ENCODE measurements around the gene ATE1.

The ATE1 gene

DNA sequence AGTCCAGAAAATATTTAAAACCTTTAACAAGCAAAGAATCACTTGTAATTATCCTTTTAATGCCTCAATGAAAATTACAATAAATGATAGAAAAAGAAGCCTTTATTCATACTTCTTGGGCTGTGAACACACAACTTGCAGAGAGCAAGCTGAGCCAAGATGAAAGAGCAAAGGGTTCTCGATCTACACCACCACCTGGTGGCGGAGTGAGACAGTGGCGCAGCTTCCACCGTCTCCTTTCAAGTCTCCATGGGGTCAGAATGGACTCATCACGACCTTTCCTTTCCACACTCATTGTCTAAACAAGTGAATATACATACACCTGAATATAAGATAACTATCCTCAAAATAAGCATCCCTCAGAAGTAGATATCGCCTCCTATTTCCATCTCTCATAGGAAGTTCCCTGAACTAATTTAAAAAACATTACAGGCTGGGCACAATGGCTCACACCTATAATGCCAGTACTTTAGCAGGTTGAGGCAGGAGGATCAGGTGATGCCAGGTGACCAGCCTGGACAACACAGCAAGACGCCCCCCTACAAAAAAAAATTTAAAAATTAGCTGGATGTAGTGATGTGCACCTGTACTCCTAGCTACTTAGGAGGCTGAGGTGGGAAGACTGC lies 40.7 kb downstream of the ATE1 start:
- ATAC-seq = peak; percentile 93
- TF ChIP-seq, protein P1, sequence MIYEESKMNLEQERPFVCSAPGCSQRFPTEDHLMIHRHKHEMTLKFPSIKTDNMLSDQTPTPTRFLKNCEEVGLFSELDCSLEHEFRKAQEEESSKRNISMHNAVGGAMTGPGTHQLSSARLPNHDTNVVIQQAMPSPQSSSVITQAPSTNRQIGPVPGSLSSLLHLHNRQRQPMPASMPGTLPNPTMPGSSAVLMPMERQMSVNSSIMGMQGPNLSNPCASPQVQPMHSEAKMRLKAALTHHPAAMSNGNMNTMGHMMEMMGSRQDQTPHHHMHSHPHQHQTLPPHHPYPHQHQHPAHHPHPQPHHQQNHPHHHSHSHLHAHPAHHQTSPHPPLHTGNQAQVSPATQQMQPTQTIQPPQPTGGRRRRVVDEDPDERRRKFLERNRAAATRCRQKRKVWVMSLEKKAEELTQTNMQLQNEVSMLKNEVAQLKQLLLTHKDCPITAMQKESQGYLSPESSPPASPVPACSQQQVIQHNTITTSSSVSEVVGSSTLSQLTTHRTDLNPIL (CRISPR knock-in tag; IDR thresholded peaks at IDR 0.05; ENCODE audit: low read depth) = no peak
- TF ChIP-seq OSR1 (CRISPR knock-in tag; IDR thresholded peaks at IDR 0.05) = no peak
- no peak for TF ChIP-seq TCF4 (CRISPR knock-in tag; IDR thresholded peaks at IDR 0.05; ENCODE audit: borderline replicate concordance)

DNA sequence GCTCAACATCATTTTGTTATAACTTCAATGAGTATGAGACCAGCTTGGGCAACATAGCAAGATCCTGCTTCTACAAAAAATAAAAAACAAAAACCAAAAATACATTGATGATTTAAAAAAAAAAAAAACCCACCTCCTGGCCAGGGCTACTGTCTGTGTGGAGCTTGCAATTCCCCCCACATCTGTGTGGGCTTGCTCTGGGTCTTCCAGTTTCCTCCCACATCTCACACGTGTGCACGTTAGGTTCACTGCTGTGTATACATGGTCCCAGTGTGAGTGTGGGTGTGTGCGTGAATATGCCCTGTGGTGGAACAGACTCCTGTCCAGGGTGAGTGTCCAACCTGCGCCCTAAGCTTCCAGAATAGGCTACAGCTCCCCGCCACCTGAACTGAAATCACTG lies 41.6 kb downstream of the ATE1 start:
- no peak for ATAC-seq
- TF ChIP-seq ZNF565 (CRISPR knock-in tag; conservative IDR thresholded peaks at IDR 0.05; ENCODE audit: low read depth) (no peak), ZNF70 (CRISPR knock-in tag; IDR thresholded peaks at IDR 0.05) (no peak), CSDC2 (CRISPR knock-in tag; IDR thresholded peaks at IDR 0.05) (no peak), ESRRG (CRISPR knock-in tag; IDR thresholded peaks at IDR 0.05) (no peak), ISL1 (CRISPR knock-in tag; IDR thresholded peaks at IDR 0.05) (no peak), TCF4 (CRISPR knock-in tag; IDR thresholded peaks at IDR 0.05; ENCODE audit: borderline replicate concordance) (no peak), ZC3H10 (CRISPR knock-in tag; IDR thresholded peaks at IDR 0.05) (no peak), ARNTL (CRISPR knock-in tag; IDR thresholded peaks at IDR 0.05; ENCODE audit: borderline replicate concordance, low read depth) (no peak), ZFP30 (CRISPR knock-in tag; IDR thresholded peaks at IDR 0.05) (no peak), ZNF8 (CRISPR knock-in tag; IDR thresholded peaks at IDR 0.05) (no peak), GLIS3 (CRISPR knock-in tag; IDR thresholded peaks at IDR 0.05) (no peak), OSR1 (CRISPR knock-in tag; IDR thresholded peaks at IDR 0.05) (no peak), PPARA (CRISPR knock-in tag; IDR thresholded peaks at IDR 0.05; ENCODE audit: borderline replicate concordance) (no peak), ZFP3 (CRISPR knock-in tag; IDR thresholded peaks at IDR 0.05) (no peak)
- TF ChIP-seq, protein P2, sequence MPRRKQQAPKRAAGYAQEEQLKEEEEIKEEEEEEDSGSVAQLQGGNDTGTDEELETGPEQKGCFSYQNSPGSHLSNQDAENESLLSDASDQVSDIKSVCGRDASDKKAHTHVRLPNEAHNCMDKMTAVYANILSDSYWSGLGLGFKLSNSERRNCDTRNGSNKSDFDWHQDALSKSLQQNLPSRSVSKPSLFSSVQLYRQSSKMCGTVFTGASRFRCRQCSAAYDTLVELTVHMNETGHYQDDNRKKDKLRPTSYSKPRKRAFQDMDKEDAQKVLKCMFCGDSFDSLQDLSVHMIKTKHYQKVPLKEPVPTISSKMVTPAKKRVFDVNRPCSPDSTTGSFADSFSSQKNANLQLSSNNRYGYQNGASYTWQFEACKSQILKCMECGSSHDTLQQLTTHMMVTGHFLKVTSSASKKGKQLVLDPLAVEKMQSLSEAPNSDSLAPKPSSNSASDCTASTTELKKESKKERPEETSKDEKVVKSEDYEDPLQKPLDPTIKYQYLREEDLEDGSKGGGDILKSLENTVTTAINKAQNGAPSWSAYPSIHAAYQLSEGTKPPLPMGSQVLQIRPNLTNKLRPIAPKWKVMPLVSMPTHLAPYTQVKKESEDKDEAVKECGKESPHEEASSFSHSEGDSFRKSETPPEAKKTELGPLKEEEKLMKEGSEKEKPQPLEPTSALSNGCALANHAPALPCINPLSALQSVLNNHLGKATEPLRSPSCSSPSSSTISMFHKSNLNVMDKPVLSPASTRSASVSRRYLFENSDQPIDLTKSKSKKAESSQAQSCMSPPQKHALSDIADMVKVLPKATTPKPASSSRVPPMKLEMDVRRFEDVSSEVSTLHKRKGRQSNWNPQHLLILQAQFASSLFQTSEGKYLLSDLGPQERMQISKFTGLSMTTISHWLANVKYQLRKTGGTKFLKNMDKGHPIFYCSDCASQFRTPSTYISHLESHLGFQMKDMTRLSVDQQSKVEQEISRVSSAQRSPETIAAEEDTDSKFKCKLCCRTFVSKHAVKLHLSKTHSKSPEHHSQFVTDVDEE (CRISPR knock-in tag; IDR thresholded peaks at IDR 0.05) = no peak

DNA sequence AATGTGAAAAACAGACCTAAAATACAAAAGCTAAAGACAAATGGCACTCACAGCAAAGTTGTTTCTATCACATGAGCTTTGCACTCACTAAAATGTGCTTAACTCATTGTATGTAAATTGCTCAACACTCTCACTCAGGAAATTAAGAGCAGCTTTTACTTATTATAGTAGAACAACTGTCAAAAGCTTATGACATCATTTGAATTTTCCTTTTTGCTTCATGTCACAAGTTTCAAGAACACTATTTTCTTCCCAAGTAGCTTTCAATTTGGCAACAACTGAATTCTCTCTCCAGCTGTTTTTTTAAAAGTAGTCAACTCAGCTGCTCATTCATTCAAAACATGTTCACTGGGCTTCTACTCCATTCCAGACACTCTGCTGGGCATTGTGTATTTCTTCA lies 46.9 kb downstream of the ATE1 start:
- ATAC-seq = no peak
- TF ChIP-seq OSR1 (CRISPR knock-in tag; IDR thresholded peaks at IDR 0.05) (no peak), BACH2 (CRISPR knock-in tag; IDR thresholded peaks at IDR 0.05; ENCODE audit: borderline replicate concordance) (no peak), ZFP3 (CRISPR knock-in tag; IDR thresholded peaks at IDR 0.05) (no peak), GLIS3 (CRISPR knock-in tag; IDR thresholded peaks at IDR 0.05) (no peak), ZFP30 (CRISPR knock-in tag; IDR thresholded peaks at IDR 0.05) (no peak), ZNF565 (CRISPR knock-in tag; conservative IDR thresholded peaks at IDR 0.05; ENCODE audit: low read depth) (no peak), ISL1 (CRISPR knock-in tag; IDR thresholded peaks at IDR 0.05) (no peak), PPARA (CRISPR knock-in tag; IDR thresholded peaks at IDR 0.05; ENCODE audit: borderline replicate concordance) (no peak), CSDC2 (CRISPR knock-in tag; IDR thresholded peaks at IDR 0.05) (no peak)
- TF ChIP-seq, protein P3, sequence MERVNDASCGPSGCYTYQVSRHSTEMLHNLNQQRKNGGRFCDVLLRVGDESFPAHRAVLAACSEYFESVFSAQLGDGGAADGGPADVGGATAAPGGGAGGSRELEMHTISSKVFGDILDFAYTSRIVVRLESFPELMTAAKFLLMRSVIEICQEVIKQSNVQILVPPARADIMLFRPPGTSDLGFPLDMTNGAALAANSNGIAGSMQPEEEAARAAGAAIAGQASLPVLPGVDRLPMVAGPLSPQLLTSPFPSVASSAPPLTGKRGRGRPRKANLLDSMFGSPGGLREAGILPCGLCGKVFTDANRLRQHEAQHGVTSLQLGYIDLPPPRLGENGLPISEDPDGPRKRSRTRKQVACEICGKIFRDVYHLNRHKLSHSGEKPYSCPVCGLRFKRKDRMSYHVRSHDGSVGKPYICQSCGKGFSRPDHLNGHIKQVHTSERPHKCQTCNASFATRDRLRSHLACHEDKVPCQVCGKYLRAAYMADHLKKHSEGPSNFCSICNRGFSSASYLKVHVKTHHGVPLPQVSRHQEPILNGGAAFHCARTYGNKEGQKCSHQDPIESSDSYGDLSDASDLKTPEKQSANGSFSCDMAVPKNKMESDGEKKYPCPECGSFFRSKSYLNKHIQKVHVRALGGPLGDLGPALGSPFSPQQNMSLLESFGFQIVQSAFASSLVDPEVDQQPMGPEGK (CRISPR knock-in tag; IDR thresholded peaks at IDR 0.05; ENCODE audit: borderline replicate concordance) = no peak
- TF ChIP-seq, protein P4, sequence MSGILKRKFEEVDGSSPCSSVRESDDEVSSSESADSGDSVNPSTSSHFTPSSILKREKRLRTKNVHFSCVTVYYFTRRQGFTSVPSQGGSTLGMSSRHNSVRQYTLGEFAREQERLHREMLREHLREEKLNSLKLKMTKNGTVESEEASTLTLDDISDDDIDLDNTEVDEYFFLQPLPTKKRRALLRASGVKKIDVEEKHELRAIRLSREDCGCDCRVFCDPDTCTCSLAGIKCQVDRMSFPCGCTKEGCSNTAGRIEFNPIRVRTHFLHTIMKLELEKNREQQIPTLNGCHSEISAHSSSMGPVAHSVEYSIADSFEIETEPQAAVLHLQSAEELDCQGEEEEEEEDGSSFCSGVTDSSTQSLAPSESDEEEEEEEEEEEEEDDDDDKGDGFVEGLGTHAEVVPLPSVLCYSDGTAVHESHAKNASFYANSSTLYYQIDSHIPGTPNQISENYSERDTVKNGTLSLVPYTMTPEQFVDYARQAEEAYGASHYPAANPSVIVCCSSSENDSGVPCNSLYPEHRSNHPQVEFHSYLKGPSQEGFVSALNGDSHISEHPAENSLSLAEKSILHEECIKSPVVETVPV (CRISPR knock-in tag; IDR thresholded peaks at IDR 0.05) = no peak

DNA sequence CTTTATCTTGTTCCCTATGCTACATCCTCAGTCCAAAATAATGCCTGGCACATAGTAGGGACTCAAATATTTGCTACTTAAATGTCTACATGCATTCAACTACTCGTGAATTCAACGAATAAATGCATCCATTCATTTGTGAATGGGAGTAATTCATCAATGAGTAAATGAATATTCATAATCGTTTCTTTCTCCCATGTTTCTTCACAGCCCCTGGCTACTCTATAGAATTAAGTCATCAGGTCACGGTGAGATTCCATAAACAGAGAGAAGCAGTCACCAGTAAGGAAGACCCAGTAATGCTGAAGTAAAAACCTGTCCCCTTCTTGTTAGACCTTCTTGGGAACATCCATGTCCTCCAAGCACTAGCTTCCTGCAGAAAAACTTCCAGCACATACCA lies 48.4 kb downstream of the ATE1 start:
- no peak for ATAC-seq
- TF ChIP-seq RARB (CRISPR knock-in tag; IDR thresholded peaks at IDR 0.05) = no peak
- TF ChIP-seq ZFP30 (CRISPR knock-in tag; IDR thresholded peaks at IDR 0.05) = no peak
- TF ChIP-seq ZC3H10 (CRISPR knock-in tag; IDR thresholded peaks at IDR 0.05) = no peak
- TF ChIP-seq SNAI2 (CRISPR knock-in tag; IDR thresholded peaks at IDR 0.05) = no peak
- no peak for TF ChIP-seq OSR1 (CRISPR knock-in tag; IDR thresholded peaks at IDR 0.05)
- no peak for TF ChIP-seq ZFP3 (CRISPR knock-in tag; IDR thresholded peaks at IDR 0.05)
- no peak for TF ChIP-seq ZNF70 (CRISPR knock-in tag; IDR thresholded peaks at IDR 0.05)
- TF ChIP-seq, protein P1 (CRISPR knock-in tag; IDR thresholded peaks at IDR 0.05; ENCODE audit: low read depth) = no peak
- no peak for TF ChIP-seq TCF4 (CRISPR knock-in tag; IDR thresholded peaks at IDR 0.05; ENCODE audit: borderline replicate concordance)

All from SK-N-SH treated with all-trans-retinoic acid at 6 μM for 48 hours (cell line).